HG02759 (cell line): ENCODE results near the gene FAM156B.
A peak's percentile ranks its signal among the peaks of the same experiment; 100 is the strongest.
"Not testable (repeated sequence)": the region's sequence is repeated elsewhere in the genome, so short reads cannot be mapped to it uniquely, and the experiment has no call there.

ENCODE experiments used
- ATAC-seq: cut with Tn5 transposase; IDR thresholded peaks from one replicate; pipeline ENCODE4 v1.9.1; 2021; ENCODE audit warnings: mild to moderate bottlenecking, moderate library complexity; ENCODE audit not compliant: unreplicated experiment

Gene FAM156B

GRCh38 chrX:52923781-52924241, 26.7 kb downstream of the FAM156B start:
- ATAC-seq = peak; percentile 53

DNA sequence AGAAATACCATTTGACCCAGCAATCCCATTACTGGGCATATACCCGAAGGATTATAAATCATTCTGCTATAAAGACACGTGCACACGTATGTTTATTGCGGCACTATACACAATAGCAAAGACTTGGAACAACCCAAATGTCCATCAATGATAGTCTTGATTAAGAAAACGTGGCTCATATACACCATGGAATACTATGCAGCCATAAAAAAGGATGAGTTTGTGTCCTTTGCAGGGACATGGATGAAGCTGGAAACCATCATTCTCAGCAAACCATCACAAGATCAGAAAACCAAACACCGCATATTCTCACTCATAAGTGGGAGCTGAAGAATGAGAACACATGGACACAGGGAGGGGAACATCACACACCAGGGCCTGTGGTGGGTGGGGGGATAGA, 33.1 kb downstream of the FAM156B start:
- not testable (repeated sequence) for ATAC-seq

DNA sequence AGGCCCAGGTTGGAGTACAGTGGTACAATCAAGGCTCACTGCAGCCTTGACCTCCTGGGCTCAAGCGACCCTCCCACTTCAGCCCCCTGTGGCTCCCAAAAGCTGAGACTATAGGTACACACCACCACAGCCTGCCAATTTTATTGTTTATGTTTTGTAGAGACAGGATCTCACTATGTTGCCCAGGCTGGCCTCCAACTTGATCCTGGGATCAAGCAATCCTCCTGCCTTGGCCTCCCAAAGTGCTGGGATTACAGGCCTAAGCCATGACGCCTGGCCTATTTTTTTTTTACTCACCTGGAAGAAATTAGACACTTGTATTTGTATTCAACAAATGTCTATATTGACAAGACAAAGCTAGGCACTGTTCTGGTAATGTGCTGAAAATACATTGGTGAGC, 36.1 kb downstream of the FAM156B start:
- ATAC-seq = no peak

DNA sequence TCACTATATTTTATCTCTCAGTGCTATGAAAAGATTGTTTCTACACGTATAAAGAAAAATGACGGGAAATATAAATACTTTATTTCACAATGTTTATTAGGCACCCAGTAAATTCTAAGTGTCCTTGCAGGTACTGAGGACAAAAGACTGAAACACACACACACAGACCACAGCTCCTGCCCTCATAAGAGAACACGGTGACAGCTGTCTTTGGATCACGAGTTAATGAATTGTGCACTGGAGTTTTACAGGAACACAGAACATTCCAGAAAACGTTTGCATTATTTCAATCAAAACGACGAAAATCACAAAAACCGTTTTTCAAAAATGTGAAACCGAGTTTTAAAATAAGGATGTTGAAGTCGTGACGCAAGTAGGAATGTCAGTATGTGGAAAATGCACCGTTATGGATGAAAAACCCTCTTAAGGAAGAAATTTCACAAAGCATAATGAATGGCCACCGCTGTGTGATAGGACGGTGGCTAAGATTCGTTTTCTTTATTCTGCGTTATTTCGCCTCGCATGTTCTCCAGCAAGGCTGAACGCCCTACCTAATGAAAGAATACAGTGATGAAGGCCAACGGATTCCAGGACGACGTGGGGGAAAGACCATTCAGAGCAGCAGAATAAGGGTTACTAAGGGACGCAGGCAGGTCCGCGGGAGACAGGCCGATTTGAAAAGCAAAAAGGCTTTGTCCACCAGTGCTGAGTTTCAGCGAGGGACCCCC, 37.0 kb downstream of the FAM156B start:
- ATAC-seq = no peak

DNA sequence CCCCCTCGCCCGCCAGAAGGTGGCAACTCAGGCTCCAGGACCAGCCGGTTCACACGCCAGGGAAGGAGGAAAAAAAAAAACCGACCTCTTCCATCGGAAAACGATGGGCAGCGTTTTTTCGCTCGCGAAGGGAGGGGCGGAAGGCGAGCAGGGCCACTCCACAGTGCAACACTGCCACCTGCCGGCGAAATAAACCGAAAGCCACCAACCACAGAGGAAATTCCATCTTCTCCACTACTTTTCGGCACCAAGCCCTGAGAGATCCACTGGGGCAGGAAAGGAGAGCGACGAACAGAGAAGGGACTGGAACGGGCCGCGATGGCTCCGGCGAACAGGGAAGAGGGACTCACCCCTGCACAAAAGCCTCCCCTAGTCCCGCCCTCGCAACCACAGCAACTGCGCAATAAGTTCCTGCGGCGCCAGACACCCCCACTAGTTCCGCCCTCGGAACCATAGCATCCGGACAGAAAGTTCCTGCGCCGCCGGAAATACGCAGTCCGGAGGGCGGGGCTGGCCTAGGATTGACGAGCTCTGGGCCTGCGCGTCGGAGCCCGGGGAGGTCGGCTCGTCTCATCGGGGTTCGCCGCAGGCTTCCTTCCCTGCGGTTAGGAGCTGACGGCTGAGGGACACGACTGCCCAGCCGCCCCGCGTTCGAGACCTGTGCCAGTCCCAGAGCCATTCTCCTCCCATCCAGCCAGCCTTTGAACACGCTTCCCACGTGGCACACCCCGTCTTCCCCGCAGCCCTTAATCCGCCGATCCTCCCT, 37.8 kb downstream of the FAM156B start:
- ATAC-seq = peak; percentile 94

DNA sequence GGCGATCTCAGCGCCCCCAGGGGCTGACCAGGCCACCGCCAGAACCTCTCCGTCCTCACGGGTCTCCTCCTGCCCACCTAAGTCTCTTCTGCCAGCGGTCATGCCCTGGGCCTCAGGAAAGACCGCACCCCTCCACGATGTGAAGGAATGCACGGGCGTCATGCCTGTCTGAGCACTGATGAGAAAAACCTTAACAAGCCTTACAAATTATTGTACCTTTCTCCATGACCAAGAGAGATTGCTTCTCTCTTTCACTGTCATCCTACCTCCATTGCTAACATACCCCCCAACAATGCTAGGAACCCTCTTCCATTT, 38.3 kb downstream of the FAM156B start:
- not testable (repeated sequence) for ATAC-seq

GRCh38 chrX:52940704-52941103, 43.6 kb downstream of the FAM156B start:
- not testable (repeated sequence) for ATAC-seq

- not testable (repeated sequence) for ATAC-seq
Observed at GRCh38 chrX:52941728-52942127, 44.6 kb downstream of the FAM156B start.

GRCh38 chrX:52945838-52946494, 48.8 kb downstream of the FAM156B start:
- ATAC-seq = not testable (repeated sequence)

DNA sequence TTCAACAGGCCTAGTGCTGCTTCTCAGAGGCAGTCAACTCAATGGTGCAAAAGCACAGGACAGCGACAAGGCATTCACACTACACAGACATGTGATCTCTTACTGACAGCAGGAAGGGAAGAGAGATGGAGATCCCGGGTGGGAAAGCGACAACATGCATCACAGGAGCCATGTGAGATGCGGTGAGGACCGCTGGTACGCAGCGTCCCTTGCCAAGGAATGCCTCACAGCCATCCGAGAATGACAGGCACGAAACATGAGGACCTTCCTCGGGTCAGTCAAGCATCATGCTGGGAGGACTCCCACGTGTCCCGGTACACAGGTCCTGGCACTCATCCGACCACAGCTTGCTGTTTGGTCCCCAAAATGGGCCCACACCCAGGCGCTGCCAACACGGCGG, 50.4 kb downstream of the FAM156B start:
- ATAC-seq = not testable (repeated sequence)

DNA sequence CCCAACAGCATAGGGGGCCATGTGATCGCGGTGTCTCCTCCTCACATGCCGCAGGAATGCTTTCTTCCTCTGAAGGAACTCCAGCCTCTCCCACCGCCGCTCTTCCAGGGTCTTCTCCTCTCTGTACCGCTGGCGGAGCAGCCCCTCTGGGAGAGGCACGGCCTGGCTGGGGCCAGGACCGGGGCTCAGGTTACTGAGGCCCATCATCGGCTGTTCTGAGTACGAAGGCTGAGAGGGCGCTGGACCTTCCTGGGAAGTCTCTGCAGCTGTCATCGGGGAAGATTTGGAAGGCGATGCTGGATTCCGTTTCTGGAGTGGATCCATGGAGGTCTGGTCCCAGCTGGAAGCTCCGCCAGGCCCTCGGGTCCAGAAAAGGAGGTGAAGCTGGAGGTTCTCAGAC, 51.1 kb downstream of the FAM156B start:
- ATAC-seq = not testable (repeated sequence)

DNA sequence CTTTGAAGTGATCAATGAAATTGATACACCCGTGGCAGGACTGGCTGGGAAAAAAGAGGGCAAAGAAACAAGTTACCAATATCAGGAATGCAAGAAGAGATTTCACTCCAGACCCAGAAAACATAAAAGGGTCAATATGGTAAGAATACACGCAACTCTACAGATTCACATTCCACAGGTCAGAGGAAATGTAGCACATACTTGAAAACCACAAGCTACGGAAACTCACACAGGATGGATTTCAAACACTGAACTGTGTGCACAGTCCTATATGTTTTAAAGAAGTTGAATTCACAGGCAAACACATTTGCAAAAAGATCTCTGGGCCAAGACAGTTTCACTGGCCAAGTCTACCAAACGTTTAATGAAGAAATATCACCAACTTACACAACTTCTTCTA, 52.2 kb downstream of the FAM156B start:
- ATAC-seq = not testable (repeated sequence)

DNA sequence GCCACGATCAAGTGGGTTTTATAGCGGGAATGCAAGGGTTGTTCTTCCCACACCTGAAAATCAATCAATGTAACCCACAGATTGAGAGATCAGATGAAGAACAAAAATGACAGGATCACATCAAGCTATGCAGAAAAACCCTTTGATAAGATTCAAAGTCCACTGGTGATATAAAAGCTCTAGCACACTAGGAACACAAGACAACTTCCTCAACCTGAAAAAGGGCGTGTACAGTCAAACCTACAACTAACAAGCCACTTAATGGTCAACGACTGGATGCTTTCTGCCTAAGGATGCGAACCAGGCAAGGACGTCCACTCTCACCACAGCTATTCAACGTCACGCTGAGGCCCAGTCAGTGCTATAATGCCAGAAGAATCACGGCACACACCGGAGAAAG, 52.8 kb downstream of the FAM156B start:
- not testable (repeated sequence) for ATAC-seq
